Panc1 (cell line): ENCODE results near the gene CLSTN3.

Experiments
- POLR2AphosphoS5 ChIP-seq: IDR thresholded peaks from 2 replicates; pipeline ENCODE4 v1.6.1; 2012; ENCODE audit warnings: mild to moderate bottlenecking, low read depth, low read length, moderate library complexity
- SIN3A ChIP-seq: IDR thresholded peaks from 2 replicates; pipeline ENCODE4 v1.6.1; 2012; ENCODE audit warnings: low read depth, mild to moderate bottlenecking, low read length, moderate library complexity, borderline replicate concordance; ENCODE audit not compliant: insufficient read depth
- TF ChIP-seq, protein P1 (sequence below): fragments of 450-650 bp; IDR thresholded peaks from 2 replicates; pipeline ENCODE4 v1.5.1; 2017; ENCODE audit warnings: mild to moderate bottlenecking
- TF ChIP-seq, protein P2 (sequence below), 2 experiments: IDR thresholded peaks; 2 replicates each; pipeline ENCODE4 v1.6.1; 2011 to 2012; ENCODE audit warnings: low read depth in 2 of 2, control low read depth in 1 of 2, low read length in 1 of 2, mild to moderate bottlenecking in 1 of 2, moderate library complexity in 1 of 2; ENCODE audit not compliant: insufficient read depth in 1 of 2

DNA sequence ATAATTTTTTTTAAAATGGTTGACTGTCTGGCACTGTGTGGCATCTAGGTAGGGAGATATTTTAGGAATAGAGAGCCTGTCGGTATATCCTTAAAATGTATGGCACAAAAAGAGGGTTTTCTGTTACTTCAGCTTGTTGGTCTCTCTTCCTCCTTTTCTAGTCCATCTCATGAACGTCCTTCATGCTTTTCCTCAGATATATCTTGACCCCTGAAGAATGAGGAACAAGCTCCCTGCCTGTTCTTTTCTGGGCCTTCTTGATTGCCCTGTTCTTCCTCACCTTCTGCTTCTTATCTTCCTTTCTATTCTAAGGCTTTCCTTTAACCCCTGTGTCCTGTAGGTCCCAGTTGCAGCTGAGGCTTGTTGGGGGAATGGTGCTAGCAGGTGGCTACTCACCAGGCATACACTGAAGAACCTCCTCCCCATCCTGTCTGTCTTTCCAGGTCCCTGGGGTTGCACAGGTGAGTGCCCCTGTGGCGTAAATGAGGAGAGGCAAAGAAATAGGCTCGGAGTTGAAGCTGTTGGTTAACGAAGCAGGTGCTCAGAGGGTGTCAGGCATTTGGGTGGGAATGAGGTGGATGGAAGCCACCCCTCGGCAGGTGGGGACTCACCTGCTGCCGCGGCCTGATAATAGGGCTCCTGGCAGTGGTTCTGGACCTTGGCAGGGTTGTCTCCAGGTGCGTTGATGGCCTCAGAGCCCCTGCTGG, 30.7 kb upstream of the CLSTN3 start:
- TF ChIP-seq, protein P1, sequence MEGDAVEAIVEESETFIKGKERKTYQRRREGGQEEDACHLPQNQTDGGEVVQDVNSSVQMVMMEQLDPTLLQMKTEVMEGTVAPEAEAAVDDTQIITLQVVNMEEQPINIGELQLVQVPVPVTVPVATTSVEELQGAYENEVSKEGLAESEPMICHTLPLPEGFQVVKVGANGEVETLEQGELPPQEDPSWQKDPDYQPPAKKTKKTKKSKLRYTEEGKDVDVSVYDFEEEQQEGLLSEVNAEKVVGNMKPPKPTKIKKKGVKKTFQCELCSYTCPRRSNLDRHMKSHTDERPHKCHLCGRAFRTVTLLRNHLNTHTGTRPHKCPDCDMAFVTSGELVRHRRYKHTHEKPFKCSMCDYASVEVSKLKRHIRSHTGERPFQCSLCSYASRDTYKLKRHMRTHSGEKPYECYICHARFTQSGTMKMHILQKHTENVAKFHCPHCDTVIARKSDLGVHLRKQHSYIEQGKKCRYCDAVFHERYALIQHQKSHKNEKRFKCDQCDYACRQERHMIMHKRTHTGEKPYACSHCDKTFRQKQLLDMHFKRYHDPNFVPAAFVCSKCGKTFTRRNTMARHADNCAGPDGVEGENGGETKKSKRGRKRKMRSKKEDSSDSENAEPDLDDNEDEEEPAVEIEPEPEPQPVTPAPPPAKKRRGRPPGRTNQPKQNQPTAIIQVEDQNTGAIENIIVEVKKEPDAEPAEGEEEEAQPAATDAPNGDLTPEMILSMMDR: no peak
- TF ChIP-seq, protein P2, sequence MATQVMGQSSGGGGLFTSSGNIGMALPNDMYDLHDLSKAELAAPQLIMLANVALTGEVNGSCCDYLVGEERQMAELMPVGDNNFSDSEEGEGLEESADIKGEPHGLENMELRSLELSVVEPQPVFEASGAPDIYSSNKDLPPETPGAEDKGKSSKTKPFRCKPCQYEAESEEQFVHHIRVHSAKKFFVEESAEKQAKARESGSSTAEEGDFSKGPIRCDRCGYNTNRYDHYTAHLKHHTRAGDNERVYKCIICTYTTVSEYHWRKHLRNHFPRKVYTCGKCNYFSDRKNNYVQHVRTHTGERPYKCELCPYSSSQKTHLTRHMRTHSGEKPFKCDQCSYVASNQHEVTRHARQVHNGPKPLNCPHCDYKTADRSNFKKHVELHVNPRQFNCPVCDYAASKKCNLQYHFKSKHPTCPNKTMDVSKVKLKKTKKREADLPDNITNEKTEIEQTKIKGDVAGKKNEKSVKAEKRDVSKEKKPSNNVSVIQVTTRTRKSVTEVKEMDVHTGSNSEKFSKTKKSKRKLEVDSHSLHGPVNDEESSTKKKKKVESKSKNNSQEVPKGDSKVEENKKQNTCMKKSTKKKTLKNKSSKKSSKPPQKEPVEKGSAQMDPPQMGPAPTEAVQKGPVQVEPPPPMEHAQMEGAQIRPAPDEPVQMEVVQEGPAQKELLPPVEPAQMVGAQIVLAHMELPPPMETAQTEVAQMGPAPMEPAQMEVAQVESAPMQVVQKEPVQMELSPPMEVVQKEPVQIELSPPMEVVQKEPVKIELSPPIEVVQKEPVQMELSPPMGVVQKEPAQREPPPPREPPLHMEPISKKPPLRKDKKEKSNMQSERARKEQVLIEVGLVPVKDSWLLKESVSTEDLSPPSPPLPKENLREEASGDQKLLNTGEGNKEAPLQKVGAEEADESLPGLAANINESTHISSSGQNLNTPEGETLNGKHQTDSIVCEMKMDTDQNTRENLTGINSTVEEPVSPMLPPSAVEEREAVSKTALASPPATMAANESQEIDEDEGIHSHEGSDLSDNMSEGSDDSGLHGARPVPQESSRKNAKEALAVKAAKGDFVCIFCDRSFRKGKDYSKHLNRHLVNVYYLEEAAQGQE (IDR thresholded peaks at IDR 0.05; ENCODE audit: insufficient read depth in 1 of 2, low read depth in 2 of 2, low read length in 1 of 2): no peak
- TF ChIP-seq POLR2AphosphoS5 (no peak), SIN3A (no peak)
